ENCODE data around the gene SH3BP4.
"Not testable (repeated sequence)": the region's sequence is repeated elsewhere in the genome, so short reads cannot be mapped to it uniquely, and the experiment has no call there.

Gene SH3BP4

DNA sequence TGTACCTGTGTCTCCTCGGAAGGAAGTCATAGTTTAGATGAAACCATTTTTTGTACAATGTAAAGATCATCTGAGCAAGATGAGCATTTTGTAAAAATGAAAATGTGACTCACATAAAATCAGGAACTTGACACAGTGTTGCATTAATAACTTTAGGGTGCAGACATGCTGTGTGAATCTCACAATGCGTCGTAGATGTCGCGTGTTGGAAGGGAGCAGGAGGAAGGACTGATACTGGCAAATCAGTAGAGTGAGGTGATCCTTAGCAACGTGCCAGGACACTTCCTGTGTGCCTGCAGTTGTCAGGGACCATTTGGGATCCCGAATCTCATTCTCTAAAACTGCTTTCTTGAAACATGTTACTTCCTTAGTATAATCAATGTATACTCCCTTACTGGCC is 103.1 kb downstream of the SH3BP4 start:
- DNase-seq (ENCODE audit: low read depth in 2 of 2) = no peak

DNA sequence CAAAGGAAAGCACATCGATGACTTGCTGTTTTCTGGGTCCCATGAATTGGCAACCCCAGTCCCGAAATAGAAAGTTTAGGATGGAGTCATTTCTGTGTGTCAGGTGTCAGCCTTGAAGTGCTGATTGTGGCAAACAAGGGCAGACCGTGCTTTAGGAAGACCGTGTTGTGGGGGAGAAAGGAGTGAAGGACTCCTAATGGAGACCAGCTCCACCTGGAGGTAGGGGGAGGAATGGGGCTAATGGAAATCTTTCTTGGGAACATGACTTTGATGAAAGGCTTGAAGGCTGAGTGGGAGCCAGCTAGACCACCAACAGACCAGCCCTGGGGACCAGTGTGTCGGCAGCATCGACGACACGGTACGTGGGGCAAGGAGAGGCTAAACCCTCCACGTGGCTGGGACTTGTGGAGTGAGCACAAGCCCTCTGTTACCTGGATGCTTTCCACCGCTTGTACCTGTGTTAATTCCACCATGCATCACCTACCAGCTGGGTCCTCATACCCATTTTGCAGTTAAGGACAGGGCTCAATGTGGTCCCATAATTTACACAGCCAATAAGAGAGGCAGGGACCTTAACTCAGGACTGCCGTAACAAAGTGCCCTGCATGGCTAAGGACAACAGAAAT is 104.2 kb downstream of the SH3BP4 start:
- no peak for DNase-seq (ENCODE audit: low read depth in 2 of 2)

GRCh38 chr2:235056768-235057167 is 105.0 kb downstream of the SH3BP4 start:
- DNase-seq (ENCODE audit: low read depth in 2 of 2) = no peak

DNA sequence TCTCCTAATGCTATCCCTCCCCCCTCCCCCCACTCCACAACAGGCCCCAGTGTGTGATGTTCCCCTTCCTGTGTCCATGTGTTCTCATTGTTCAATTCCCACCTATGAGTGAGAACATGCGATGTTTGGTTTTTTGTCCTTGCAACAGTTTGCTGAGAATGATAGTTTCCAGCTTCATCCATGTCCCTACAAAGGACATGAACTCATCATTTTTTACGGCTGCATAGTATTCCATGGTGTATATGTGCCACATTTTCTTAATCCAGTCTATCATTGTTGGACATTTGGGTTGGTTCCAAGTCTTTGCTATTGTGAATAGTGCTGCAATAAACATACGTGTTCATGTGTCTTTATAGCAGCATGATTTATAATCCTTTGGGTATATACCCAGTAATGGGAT is 105.8 kb downstream of the SH3BP4 start:
- not testable (repeated sequence) for DNase-seq (ENCODE audit: low read depth in 2 of 2)

GRCh38 chr2:235059161-235059560 is 107.3 kb downstream of the SH3BP4 start:
- DNase-seq (ENCODE audit: low read depth in 2 of 2) = no peak

DNA sequence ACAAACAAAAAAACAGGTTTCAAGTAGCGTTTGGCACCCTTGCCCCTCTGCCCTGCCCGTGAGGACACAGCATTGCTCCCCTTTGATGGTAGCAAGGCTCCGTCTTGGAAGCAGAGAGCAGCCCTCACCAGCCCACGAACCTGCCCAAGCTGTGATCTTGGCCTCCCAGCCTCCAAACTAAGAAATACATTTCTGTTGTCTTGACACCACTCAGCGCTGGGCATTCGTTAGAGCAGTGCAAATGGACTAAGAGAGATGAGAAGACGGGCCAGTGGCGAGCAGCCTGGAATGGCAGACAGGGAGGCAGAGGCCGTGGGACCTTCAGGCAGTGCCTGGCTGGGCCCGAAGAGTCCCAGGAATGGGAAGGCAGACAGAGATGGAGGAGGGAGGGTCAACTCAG is 109.8 kb downstream of the SH3BP4 start:
- no peak for DNase-seq (ENCODE audit: low read depth in 2 of 2)

DNA sequence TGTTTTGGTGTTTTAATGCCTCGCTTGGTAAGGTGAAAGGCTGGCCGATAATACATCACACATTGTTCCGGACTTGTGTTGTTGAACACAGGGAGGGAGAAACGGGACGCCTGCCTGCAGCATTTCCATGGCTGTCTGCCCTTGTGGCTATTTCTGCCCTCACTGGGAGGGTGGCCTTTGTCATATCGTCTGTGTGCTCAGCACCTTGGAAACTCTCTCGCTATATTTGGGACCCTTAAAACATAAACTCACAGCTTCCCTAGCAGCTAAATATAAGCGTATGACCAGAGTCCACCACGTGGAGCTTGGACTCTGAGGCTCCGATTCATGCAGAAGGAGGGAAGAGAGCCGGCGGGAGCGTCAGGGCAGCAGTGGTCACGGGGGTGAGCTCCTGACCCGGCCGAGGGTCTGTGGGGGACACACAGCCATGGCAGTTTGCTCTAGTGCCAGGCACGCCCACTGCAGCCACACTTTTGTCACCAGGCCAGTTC is 111.7 kb downstream of the SH3BP4 start:
- no peak for DNase-seq (ENCODE audit: low read depth in 2 of 2)

- DNase-seq (ENCODE audit: low read depth in 2 of 2) = no peak
Observed at GRCh38 chr2:235064976-235065375, 113.2 kb downstream of the SH3BP4 start.

- DNase-seq (ENCODE audit: low read depth in 2 of 2) = no peak
Observed at GRCh38 chr2:235066490-235066889, 114.7 kb downstream of the SH3BP4 start.

DNA sequence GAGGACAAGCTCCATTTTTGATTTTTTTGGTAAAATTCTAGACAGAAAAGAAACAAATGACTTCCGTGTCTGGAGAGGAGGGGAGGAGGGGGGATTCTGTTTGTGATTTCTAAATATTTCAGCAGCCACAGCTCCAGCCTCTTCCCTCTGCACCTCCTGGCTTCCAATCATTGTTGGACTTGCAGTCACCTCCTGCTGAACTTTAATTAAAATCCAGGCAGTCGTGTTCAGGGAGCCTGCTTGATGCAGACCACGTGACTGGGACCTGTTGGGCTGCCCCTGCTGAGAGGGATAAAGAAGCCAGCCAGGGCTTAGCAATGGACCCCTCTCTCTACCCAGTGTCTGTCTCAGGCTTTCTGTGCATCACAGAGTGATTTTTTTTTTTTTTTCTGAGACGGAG is 115.1 kb downstream of the SH3BP4 start:
- DNase-seq (ENCODE audit: low read depth in 2 of 2) = no peak

DNA sequence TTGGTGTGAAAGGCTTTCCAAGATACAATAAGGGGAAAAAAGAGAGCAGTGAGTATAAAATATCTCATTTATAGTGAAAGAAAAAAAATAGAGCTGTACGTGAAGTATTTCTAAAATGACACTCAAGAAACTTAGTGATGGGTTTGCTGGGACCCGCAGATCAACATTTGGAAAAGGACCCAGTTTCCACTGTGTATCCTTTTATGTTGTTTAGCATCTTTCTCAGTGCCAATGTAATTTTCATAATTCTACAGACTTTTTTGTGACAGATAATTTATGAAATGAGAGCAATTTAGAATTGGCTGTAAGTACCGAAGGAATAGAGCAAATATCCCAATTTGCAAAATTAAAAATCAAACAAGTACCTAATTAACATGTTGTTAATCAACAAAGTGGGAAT is 116.9 kb downstream of the SH3BP4 start:
- DNase-seq (ENCODE audit: low read depth in 2 of 2) = no peak

GRCh38 chr2:235070063-235070706 is 118.4 kb downstream of the SH3BP4 start:
- DNase-seq (ENCODE audit: low read depth in 2 of 2) = no peak

DNA sequence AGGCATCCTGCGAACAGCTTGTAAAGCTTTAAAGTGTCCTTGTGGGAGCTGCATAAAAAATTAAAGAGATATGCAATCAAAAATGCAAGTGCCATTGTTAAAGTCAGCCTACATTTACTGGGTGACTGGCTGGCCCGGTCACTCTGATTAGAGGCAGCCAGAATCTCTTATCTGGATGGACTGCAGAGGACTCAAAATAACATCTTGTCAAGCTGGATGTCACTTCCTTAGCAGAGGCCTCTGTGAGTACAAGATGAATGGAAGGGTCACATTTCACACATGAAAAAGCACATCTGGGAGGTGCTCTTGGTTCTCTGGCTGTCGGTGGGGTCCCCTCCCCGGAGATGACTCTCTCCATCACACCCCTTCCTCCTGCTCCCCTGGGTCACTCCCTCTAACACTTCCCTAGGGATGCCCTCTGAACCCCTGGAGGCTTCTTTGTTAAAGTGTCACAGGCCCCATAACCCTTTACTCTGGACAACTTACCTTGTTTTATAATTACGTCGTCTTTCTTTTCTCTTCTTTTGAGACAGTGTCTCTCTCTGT is 122.1 kb downstream of the SH3BP4 start:
- no peak for DNase-seq (ENCODE audit: low read depth in 2 of 2)

GRCh38 chr2:235077046-235077445 is 125.2 kb downstream of the SH3BP4 start:
- no peak for DNase-seq (ENCODE audit: low read depth in 2 of 2)

- no peak for DNase-seq (ENCODE audit: low read depth in 2 of 2)
Observed at GRCh38 chr2:235078182-235078581, 126.4 kb downstream of the SH3BP4 start.

- no peak for DNase-seq (ENCODE audit: low read depth in 2 of 2)
Observed at GRCh38 chr2:235078914-235079472, 127.2 kb downstream of the SH3BP4 start.

DNA sequence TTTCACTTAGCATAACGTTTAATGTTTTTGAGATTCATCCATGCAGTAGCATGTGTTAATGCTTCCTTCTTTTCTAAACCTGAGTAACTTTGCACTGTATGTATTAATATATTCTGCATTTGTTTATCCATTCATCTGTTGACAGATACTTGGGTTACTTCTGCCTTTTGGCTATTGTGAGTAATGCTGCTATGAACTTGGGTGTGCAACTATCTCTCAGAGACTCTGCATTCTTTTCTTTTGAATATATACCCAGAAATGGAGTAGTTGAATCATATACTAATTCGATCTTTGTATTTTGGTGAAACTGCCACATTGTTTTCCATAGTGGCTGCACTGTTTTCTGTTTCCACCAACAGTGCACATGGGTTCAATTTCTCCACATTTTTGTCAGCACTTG is 128.3 kb downstream of the SH3BP4 start:
- DNase-seq (ENCODE audit: low read depth in 2 of 2) = no peak

DNA sequence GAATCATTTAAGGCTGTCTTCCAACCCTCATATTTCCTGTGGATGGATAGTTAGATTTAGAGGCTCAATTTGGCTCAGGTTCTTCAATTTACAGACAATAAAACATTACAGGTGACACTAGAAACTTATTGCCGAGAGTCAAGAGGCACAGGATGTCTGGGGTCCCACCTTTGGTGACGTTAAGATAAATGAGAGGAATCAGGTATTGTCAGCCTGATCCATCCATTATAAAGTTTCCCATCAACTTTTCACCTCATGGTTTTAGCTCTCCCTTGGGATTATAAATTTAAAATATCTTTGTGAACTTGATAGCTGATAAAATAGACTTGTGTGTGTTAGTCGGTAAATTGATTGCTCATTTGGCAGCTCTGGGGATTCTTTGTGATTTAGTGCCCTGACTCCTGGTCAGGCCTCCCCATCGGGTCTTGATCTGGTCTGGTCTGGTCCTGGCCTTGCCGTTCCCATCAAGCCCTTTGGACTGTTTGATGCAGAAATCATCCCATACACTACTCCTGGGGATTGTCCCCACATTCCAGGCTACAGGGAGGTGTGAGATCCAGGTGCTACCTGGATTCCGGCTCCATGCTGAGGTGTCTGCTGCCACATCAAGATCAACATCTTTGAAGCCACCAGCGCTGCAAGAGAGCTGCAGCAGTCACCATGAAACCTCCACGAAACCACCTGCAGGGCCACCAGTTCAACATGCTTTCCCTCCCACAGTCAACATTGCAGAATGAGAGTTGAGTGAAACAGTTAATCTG is 130.9 kb downstream of the SH3BP4 start:
- DNase-seq (ENCODE audit: low read depth in 2 of 2) = no peak

- no peak for DNase-seq (ENCODE audit: low read depth in 2 of 2)
Observed at GRCh38 chr2:235083822-235084221, 132.0 kb downstream of the SH3BP4 start.

DNA sequence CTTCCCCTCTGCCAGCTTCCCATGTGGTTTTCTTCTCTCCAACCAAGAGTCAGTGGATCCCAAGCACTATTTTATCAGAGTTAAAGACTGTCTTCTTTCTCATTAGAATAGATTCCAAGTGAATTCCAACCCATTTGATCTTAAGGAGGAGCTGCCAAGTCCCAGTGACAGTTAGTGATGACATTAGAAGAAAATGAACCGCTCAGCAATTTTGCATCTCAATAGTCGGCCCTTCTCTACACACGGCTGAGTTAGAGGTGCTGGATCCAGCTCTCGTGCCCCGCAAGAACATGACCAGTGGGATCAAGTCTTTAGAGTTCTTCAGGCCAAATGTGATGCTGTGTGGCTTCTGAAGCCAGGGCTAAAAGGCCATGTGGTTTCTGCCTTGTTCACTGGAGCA is 132.6 kb downstream of the SH3BP4 start:
- DNase-seq (ENCODE audit: low read depth in 2 of 2) = no peak

GRCh38 chr2:235085476-235085875 is 133.7 kb downstream of the SH3BP4 start:
- DNase-seq (ENCODE audit: low read depth in 2 of 2) = no peak

GRCh38 chr2:235086481-235087184 is 134.8 kb downstream of the SH3BP4 start:
- DNase-seq (ENCODE audit: low read depth in 2 of 2) = no peak
